ENCODE data around the gene GALNT9.
"Not testable (repeated sequence)": the region's sequence is repeated elsewhere in the genome, so short reads cannot be mapped to it uniquely, and the experiment has no call there.

GALNT9 gene

DNA sequence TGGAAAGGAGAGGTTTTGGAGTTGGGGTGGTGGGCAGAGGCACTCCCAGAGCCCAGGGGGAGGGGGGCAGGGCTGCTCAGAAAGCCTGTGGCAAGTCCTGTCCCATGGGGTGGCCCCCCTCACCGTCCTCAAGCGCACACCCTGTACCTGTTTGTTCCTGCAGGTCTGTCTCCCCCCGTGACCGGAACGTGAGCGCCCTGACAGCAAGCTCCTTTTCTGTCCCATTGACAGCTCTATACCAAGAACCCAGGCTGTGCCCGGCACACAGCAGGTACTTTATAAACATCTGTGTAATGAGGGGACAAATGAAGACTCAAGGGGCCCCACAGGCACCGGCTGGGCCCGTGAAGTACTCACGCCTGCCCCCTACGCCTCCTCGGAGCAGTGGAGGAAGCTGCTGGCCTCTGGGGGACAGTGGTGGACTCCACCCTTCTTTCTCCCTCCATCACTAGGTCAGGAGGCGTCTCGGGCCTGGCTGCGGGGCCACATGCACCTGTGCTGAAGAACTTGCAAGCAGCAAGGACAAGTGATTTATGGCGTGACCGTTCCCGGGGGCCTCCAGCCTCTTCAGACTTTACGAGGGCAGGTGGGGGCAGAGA, 65.8 kb downstream of the GALNT9 start:
- DNase-seq: no peak

DNA sequence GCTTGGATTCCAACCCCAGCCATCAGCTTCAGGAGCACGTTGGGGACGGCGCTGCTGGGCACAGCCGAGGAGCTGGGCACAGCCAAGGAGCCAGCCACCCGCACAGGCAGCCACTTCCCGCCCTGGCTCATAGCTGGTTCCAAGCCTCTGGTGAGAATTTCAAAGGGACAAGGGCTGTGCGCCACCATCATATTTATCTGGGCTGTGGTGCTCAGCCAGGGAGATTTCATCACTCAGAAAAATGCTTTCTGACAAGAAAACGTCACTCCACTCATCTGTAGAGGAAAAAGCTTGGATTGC, 66.4 kb downstream of the GALNT9 start:
- DNase-seq: no peak

DNA sequence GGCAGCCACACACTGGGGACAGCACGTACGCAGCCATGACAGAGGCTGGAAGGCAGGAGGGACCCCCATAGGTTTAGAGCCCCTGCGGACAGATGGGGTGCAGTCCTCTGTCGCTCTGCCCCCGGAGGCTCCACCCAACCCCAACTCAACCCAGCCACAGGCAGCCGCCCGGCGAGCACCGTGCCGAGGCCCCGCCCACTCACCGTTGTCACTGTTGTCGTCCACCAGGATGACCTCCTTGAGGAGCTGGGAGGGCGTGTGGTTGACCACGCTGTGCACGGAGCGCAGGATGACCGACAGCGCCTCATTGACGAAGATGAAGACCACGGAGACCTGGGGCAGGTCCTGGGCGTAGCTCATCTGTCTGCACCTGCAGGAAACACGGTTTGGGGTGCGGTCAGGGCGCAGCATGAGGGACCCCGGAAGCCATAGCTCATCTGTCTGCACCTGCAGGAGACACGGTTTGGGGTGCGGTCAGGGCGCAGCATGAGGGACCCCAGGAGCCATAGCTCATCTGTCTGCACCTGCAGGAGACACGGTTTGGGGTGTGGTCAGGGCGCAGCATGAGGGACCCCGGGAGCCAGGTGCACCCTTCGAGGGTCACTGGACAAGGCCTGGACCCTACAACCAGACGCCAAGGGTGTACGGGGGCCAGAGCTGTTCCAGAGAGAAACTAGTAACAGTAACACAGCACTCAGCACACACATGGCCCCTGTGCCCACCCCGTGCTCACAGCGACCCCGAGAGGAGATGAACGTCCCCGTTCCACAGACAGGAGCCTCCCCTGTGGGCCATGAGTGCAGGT, 66.9 kb downstream of the GALNT9 start:
- DNase-seq: no peak

DNA sequence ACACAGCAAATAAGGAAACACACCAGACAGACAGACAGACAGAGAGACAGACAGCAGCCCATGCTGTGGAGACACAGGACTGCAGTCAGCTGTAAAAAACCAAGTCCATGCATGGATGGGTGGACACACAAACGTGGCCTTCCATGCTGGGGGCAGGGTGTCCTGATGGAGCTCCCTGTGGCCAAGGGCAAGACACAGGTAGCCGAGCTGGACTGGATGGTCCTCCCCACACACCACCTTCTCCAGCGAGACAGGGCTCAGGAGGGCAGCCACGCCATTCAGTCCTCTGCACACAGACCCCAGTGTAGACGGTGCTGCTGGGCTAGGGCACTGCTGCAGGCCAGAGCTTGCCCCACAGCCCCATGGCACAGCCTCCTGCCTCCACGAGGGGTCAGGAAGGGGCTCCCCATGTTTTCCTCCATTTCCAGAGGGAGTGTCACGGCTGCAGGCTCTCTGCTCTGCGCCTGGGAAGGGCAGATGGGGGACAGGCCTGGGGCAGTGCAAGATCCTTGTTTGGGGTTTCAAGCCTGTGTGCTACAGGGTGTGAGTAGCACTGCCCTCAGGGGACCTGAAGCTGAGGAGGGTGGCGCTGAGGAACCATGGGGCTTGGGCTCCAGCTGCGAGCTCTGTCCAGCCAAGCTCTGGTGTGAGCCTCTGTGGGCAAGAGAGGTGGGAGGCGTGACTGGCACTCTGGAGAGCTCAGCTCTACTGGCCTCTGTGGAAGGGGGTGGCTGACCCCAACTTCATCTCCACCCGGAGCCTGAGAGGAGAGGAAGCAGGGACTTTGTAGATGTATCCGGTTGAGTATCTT, 67.9 kb downstream of the GALNT9 start:
- no peak for DNase-seq

DNA sequence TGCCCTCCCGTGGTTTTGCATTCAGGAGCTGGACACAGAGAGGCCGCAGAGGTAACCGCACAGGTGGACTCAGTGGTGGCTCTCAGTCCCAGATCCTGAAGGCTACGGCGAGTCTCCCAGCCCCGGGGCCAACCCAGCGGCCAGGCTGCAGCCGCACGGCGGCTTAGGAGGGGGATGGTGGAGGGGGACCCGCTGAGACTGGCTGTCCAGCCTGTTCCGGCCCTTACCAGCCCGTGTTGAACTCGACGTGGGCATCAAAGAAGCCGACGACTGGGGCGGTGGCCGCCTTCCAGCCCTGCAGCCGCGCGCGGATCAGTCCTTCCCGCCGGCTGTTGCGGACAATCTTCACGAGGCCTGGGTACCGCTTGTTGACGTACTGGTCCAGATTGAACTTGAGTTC, 68.7 kb downstream of the GALNT9 start:
- no peak for DNase-seq

DNA sequence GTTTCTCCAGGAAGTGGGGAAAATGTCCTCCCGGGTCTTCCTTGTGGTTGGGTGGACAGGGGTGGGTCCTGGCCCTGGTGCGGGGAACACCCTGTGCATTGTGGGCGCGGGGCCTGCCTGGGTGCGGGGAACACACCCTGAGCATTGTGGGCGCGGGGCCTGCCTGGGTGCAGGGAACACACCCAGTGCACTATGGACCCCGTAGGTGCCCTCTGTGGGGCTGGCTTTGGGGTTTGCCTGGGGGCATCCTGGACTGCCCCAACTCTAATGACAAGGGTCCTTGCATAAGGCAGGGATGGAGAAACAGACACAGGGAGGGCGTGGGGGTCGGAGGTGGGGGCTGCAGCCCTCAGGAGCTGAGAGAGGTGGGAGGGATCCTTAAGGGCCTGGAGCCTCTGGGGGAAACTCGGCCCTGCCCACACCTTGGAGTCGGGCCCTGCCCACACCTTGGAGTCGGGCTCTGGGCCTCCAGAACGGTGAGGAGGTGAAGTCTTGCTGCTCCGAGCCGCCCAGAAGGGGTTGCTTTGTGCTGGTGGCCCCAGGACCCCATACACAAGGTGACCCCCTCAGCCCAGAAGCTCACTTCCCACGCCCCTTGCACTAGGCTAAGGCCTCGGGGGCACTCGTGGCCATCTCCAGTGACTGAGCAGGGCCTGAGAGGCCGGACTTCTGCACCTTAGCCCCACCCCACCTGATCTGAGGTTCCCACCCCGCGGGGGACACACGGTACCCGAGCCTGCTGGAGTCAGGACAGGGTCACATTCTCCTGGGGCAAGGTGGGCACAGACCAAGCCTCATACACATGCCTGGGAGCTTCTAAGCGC, 69.3 kb downstream of the GALNT9 start:
- DNase-seq: no peak

DNA sequence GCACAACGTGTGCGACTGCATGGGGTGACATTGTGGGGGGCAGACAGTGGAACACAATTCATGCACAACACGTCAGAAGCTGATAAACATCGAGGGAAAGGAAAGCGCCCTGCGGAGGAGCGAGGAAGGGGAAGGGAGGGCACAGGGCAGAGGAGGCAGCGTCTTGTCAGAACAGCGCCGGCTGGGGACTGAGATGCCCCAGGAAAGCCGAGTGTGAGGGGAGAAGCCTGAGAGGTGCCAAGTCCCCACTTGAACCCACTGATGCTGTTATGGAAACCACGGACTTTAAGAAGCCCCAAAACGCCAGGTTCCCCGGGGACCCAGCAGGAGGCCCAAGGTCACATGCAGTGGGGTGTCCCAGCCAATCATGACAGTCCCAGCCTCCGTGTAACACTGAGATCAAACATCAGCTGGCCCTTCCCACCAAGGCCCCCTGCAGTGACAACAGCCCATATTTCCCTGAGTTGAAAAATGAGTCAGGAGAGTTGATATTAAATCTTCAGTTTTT, 70.0 kb downstream of the GALNT9 start:
- DNase-seq: no peak

DNA sequence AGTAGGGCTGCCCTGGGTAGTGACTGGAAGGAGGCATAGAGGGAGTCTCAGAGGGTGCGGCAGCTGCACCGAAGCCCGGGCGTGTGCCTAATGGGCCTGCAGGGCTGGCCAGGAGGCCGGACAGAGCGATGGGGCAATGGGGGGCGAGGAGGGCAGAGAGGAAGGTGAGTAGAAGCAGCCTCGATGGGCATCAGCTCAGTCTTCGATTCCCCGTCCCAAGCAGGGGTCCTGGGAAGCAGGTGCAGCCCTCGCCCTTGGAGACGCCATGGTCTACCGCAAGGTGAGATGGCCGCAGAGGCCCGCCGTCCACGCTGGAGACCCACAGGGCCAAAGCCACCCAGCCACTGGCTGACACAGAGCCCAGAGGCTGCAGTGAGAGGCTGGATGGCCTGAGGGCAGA, 70.8 kb downstream of the GALNT9 start:
- DNase-seq: no peak

DNA sequence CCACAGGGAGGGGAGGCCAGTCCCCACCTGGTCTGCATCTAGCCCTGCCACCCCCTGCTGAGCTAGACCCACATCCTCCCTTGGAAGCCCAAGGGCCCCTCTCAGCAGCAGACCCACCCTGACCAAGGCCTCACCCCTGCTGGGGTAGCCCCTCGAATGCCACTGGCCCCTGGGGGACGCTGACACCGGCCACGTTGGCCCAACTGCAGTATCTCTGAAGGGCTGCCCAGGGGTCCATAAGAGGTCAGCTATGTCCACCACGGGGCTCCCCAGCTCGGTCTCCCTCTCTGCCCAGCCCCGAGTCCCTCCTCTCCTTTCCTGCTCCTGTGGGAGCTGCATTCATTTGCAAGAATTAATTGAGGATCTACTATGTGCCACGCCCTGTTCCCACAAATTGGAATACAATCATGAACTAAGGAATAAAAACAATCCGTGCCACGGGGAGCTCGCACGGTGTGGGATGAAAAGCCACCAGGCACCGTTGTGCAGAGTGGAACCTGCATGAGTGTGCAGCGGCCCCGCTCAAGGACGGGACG, 71.4 kb downstream of the GALNT9 start:
- DNase-seq: no peak

DNA sequence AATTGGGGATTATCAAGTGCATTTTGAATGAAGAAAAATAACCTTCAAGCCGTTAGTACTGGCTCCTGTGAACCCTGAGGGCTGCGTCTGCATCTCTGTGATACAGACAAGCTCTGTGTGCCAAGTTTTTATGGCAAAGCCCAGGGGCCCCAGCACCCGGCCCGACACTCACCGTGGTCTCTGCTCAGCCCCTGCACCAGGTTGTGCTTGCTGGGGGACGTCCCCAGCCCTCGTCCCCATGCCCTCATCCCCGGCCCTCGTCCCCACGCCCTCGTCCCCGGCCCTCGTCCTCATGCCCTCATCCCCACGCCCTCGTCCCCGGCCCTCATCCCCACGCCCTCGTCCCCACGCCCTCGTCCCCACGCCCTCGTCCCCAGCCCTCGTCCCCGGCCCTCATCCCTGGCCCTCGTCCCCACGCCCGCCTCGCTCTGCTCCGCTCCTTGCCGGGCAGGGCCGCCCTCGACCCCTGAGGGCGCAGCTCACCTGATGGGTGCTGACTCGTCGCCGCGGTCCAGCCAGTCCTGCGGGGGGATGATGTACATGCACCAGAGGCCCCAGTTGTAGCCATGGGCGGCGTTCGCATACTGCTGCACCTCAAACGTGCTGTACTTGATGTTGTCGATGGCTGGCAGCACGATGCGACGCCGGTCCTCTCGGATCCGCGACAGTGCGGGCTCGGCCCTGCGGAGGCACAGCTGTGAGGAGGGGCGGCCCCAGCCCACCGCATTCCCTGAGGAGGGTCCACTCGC, 72.0 kb downstream of the GALNT9 start:
- DNase-seq: no peak

DNA sequence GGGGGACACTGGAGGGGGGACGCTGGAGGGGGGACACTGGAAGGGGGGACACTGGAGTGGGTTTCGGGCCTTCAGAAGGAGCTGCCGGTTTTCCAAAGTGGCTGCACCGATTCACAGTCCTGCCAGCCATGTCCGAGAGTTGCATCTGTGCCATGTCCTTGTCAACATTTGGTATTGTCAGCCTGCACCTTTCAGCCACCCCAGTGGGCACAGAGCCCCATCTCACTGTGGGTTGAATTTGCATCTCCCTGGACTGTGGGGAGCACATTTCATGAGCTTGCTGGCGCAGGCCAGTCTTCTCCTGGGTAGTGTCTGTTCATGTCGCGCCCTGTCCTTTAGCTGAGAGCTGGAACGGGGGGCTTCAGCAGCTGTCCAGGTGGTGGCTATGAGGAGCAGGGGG, 72.7 kb downstream of the GALNT9 start:
- no peak for DNase-seq

DNA sequence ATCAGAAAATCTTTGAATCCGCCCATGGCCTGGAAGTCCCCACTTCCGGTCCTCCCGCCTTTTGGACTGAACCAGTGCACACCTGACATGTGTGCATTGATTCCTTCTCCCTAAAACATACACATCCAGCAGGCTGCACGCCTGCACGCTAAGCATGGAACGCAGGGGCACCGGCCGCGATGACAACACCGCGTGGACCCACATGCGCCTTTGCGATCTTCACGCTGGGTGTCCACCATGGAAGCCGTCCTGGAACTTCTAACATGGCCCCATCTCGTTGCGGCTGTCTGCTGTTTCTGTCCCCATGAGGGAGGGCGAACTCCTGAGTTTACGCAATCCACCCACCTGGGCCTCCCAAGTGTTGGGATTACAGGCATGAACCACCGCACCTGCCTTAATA, 73.7 kb downstream of the GALNT9 start:
- no peak for DNase-seq

DNA sequence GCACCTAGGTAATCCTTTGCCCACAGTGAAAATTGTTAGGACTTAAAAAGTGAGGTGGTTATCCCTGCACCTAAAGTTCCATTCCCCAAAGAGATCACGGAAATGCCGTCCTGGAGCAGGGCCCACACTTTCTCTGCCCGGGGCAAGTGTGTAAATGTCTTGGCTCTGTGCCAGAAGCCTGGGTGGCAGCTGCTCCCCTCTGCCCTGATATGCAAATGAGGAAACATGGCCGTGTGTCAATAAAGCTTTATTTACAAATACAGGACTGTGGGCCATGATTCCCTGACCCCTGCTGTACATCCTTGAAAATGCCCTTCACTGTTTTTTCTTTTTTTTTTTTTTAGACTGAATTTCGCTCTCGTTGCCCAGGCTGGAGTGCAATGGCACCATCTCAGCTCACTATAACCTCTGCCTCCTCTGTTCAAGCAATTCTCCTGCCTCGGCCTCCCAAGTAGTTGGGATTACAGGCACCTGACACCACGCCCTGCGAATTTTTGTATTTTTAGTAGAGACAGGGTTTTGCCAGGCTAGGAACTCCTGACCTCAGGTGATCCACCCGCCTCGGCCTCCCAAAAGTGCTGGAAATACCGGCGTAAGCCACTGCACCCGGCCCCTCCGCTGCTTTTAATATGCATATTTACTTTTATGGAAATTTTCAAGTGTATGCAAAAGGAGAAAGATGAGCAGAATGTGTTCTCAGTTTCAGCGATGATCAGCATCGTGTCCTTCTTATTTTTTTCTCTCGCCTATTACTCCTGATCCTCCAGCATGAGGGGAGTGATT, 75.5 kb downstream of the GALNT9 start:
- no peak for DNase-seq

DNA sequence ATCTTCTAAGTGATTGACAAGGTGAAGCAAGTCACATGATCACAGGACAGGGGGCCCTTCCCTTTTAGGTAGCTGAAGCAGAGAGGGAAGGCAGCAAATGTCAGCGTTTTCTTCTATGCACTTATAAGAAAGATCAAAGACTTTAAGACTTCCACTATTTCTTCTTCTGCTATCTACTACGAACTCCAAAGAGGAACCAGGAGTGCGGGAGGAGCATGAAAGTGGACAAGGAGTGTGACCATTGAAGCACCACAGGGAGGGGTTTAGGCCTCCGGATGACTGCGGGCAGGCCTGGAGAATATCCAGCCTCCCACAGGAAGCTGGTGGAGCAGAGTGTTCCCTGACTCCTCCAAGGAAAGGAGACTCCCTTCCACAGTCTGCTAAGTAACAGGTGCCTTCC, 76.4 kb downstream of the GALNT9 start:
- not testable (repeated sequence) for DNase-seq

DNA sequence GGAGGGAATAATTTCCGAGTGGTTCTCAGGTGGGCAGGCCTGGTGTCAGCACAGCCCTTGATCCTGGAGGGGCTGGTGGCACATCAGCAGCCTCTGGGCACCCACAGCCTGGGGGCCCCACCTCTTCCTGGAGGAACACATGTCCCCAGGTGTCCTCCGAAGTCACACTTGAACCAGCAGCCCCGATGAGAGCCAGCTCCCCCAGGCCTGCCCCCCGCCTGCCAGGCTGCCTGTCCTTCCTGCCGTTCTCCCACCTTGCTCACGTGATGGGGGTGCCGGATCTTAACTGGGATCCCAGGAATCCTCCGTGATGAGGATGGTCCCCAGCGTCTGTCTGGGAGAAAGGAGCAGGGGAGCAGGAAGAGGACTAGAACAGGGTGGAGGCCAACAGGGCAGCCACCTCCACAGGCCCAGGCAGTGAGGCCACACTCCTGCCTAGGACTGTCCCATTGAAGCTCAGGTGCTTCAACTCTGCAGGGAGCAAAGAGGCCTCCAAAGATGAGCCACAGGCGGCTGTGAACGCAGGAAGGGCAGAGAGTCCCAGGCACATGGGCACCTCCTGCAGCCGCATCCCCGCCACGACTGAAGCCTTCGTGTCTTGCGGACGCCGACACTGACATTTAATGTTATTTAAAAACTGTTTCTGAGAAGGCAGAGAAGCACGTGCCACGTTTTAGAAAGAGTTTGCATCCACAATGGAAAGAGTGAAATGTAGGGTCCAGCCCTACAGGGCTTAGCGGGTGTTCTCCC, 77.5 kb downstream of the GALNT9 start:
- no peak for DNase-seq

DNA sequence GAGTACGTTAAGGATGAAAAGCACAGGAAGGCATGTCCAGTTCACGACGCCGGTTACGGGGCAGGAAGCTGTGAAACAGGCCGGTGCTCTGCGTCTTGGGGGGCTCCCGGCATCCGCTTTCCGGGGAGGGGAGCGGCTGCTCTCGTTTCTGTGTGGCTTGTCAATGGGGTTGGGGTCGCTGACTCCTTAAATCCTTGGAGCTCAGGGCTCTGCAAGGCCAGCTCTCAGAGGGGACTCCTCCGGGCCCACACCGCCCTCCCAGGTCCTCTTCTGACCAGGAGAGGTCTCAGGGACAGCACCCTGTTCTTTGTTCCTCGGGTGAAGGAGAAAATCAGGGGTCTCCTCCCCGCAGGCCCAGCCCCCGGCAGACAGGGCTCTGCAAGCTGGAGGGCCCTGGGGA, 78.1 kb downstream of the GALNT9 start:
- no peak for DNase-seq

DNA sequence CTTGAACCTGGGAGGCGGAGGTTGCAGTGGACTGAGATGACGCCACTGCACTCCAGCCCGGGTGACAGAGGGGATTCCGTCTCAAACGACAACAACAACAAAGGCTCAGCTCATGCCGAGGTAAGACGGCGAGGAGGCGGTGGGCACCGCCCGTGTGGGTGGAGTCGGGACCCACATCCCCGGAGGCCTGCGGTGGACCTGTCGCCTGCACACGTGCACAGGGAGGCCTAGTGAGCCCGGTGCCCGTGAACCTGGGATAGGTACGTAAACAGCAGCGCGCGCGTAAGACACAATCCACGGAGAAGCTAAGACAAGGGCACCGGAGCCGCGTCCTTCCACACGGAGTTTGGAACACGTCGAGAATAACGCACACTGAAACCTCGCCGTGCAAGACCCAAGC, 78.7 kb downstream of the GALNT9 start:
- no peak for DNase-seq

DNA sequence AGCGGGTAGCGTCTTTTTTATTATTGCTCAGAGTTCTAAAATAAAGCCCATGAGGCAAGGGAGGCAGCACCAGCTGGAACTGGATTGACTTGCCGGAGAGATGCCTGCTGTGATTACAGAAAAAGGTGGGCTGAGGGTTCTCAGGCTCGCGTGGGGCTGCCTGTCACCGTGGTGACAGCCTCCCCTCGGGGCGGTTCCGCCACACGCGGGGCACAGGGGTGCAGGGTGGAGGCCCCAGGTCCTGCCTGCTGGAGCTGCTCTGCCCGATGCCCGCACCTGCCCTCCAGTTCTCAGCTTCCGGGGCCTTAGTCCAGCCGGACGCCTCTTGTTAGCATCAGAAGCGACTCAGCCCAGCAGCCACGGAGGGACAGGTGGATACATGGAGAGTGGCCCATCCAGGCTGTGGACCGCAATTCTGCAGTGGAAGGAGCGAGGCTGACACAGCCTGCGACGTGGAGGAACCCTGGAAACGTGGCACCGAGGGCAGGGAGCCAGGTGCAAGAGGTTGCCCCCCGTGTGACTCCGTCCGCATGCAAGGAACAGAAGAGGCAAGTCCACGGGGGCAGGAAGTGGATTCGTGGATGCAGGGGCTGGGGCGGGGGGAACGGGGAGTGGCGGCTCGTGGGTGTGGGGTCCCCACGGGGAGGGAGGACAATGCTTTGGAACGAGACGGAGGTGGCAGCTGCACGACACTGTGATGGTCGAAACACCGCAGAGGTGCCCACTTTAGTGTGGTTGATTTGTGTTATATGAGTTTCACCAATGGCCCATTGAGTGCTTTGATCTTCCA, 79.5 kb downstream of the GALNT9 start:
- DNase-seq: no peak

DNA sequence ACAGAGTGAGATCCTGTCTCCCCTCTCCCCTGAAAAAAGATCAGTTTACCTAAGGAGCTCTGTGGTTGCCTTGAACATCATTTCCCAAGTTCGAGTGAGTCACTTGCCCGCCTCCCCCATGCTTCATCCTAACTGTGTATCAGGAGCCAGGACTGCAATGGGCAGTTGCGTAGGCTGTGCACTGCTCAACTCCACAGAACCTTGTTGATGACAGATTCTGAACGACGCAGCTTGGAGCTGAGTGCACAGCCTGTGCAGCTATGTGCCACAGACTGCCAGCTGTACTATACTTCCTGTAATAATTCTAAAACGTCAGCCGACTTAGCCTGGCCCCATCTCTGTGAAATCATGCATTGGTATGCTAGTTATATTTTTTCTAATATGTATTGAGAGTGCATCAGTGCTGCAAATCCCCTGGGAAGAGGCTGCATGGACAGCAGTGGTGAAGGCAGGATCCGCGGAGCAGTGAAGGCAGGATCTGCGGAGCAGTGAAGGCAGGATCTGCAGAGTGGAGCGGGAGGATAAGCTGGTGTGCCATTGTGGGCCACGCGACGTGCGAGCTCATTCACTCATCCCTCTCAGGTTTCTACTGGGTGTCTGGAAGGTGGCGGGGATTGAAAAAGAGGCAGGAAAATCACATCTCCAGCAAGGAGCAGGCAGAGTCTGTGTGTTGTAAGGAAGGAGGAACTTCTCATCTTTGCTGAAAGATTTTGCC, 80.8 kb downstream of the GALNT9 start:
- DNase-seq: no peak
